Measurements from ENCODE around the gene RNGTT. TPM values are rescaled to one million over a fixed set of nuclear protein-coding genes. Genes with fewer than 3 reads are reported as not detected.

The RNGTT gene
- total and polyA plus RNA-seq, 4 donors, result 4.1 to 15.5 (median 9.9) TPM

DNA sequence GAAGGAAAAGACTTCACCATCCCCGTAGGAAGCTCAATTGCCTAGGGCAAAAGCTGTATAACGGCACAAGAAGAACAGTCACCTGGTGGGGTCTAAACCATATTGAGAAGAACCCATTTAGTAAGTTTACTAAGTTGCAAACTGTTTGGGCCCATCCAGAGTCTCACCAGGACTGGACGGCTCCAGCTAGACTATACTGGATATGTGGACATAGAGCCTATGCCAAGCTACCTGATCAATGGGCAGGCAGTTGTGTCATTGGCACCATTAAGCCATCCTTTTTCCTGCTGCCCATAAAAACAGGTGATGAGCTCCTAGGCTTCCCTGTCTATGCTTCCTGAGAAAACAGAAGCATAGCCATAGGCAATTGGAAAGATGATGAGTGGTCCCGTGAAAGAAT, 293.9 kb downstream of the RNGTT start:
- Histone ChIP-seq H3K27me3 (ENCODE audit: control insufficient read depth in 1 of 2, insufficient read depth in 2 of 2, low read length in 1 of 2) (no peaks in the 10 kb centered on the region), H3K9me3 (ENCODE audit: control insufficient read depth, low read length) (peaks cover 8% of the 10 kb centered on the region), H3K27ac (ENCODE audit: low read depth in 1 of 2, low read length in 2 of 2) (no peak overlapping the region), H3K36me3 (ENCODE audit: control insufficient read depth in 1 of 2, insufficient read depth in 2 of 2, low read length in 1 of 2) (no peaks in the 10 kb centered on the region), H3K4me1 (ENCODE audit: control insufficient read depth in 1 of 2, insufficient read depth in 2 of 2, low read length in 2 of 2) (no peaks in the 10 kb centered on the region), H3K4me3 (ENCODE audit: low read length in 2 of 2) (no peak overlapping the region)
- no peak for ATAC-seq (ENCODE audit: low FRiP score)
- WGBS, 2 donors, result 97 to 98% methylated on average over 4 of the region's 4 CpGs
- intact Hi-C loops (cut with DNase I), result no loop called here
- no peak for DNase-seq

DNA sequence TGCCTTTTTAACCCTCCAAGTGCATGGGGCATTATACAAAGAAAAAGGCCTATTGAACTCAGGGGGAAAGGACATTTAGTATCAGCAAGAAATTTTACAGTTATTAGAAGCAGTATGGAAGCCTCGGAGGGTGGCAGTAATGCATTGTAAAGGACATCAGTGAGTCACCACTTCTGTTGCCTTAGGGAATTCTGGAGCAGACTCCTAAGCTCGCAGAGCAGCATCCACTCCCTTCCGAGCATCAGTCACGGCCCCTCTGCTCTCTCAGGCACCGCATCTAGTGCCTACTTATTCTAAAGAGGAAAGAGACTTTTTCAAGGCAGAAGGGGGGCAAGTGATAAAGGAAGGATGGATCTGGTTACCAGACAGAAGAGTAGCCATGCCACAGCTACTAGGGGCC, 296.5 kb downstream of the RNGTT start:
- ATAC-seq (ENCODE audit: low FRiP score) (no peak), DNase-seq (no peak)
- intact Hi-C loops (cut with DNase I), result no loop called here
- Histone ChIP-seq H3K4me3 (ENCODE audit: low read length in 2 of 2) (no peak overlapping the region), H3K27me3 (ENCODE audit: control insufficient read depth in 1 of 2, insufficient read depth in 2 of 2, low read length in 1 of 2) (no peaks in the 10 kb centered on the region), H3K4me1 (ENCODE audit: control insufficient read depth in 1 of 2, insufficient read depth in 2 of 2, low read length in 2 of 2) (no peaks in the 10 kb centered on the region), H3K9me3 (ENCODE audit: control insufficient read depth, low read length) (peaks cover 8% of the 10 kb centered on the region), H3K36me3 (ENCODE audit: control insufficient read depth in 1 of 2, insufficient read depth in 2 of 2, low read length in 1 of 2) (no peaks in the 10 kb centered on the region), H3K27ac (ENCODE audit: low read depth in 1 of 2, low read length in 2 of 2) (no peak overlapping the region)
- WGBS, 2 donors, result 92 to 93% methylated on average over 5 of the region's 5 CpGs

DNA sequence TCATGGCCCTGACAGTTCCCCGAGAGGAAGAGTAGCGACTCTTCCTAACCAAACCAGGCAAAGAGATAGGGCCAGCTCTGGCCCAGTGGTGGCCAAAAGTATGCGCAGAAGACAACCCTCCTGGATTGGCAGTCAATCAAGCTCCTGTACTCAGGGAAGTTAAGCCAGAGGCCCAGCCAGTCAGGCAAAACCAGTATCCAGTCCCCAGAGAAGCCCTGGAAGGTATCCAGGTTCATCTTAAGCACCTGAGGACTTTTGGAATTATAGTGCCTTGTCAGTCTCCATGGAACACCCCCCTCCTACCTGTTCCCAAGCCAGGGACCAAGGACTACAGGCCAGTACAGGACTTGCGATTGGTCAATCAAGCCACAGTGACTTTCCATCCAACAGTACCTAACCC, 298.3 kb downstream of the RNGTT start:
- Histone ChIP-seq H3K27ac (ENCODE audit: low read depth in 1 of 2, low read length in 2 of 2) (no peak overlapping the region), H3K27me3 (ENCODE audit: control insufficient read depth in 1 of 2, insufficient read depth in 2 of 2, low read length in 1 of 2) (no peaks in the 10 kb centered on the region), H3K4me3 (ENCODE audit: low read length in 2 of 2) (no peak overlapping the region), H3K4me1 (ENCODE audit: control insufficient read depth in 1 of 2, insufficient read depth in 2 of 2, low read length in 2 of 2) (no peaks in the 10 kb centered on the region), H3K36me3 (ENCODE audit: control insufficient read depth in 1 of 2, insufficient read depth in 2 of 2, low read length in 1 of 2) (no peaks in the 10 kb centered on the region), H3K9me3 (ENCODE audit: control insufficient read depth, low read length) (peaks cover 6% of the 10 kb centered on the region)
- WGBS, 2 donors, result 97% methylated on average over 4 of the region's 4 CpGs
- no peak for DNase-seq
- no peak for ATAC-seq (ENCODE audit: low FRiP score)
- intact Hi-C loops (cut with DNase I), result no loop called here

DNA sequence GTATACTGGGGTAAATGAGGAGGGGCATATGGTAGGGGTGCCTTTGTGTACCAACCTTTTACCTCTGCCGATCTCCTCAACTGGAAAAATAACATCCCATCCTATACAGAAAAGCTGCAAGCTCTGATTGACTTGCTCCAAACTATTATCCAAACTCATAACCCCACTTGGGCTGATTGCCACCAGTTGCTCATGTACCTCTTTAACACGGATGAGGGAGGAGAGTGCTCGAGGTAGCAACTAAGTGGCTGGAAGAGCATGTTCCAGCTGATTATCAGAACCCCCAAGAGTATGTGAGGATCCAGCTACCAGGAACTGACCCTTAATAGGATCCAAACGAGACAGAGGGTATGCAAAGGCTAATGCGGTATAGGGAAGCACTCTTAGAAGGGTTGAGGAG, 299.6 kb downstream of the RNGTT start:
- Histone ChIP-seq H3K4me3 (ENCODE audit: low read length in 2 of 2) (no peak overlapping the region), H3K27ac (ENCODE audit: low read depth in 1 of 2, low read length in 2 of 2) (no peak overlapping the region), H3K4me1 (ENCODE audit: control insufficient read depth in 1 of 2, insufficient read depth in 2 of 2, low read length in 2 of 2) (no peaks in the 10 kb centered on the region), H3K36me3 (ENCODE audit: control insufficient read depth in 1 of 2, insufficient read depth in 2 of 2, low read length in 1 of 2) (no peaks in the 10 kb centered on the region), H3K27me3 (ENCODE audit: control insufficient read depth in 1 of 2, insufficient read depth in 2 of 2, low read length in 1 of 2) (no peaks in the 10 kb centered on the region), H3K9me3 (ENCODE audit: control insufficient read depth, low read length) (no peaks in the 10 kb centered on the region)
- DNase-seq (no peak), ATAC-seq (ENCODE audit: low FRiP score) (no peak)
- intact Hi-C loops (cut with DNase I), result no loop called here
- WGBS, 2 donors, result 96 to 98% methylated on average over 5 of the region's 5 CpGs

DNA sequence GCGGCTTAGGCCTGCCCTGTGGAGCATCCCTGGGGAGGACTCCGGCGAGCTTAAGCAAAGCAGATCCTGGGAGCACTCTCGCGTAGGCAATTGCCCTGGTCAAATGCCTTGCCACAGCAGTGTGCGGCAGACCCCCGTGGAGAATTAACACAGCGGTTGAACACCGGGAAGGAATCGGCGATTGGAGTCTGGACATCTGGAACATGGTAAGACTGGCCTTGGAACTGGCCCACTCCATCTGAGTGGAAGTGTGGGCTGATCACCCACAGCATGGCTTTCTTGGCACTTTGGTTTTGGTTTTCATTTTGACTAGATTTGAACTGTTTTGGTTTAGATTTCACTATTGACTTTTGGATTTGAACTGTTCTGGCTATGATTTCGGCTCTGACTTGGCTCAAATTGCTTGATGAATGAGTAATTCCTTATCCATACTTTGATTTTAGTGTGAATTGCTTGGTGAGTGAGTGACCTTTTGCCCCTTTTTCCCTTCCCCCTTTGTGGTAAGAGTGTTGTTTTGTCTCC, 300.7 kb downstream of the RNGTT start:
- Histone ChIP-seq H3K9me3 (ENCODE audit: control insufficient read depth, low read length) (peaks cover under 1% of the 10 kb centered on the region), H3K36me3 (ENCODE audit: control insufficient read depth in 1 of 2, insufficient read depth in 2 of 2, low read length in 1 of 2) (no peaks in the 10 kb centered on the region), H3K4me1 (ENCODE audit: control insufficient read depth in 1 of 2, insufficient read depth in 2 of 2, low read length in 2 of 2) (no peaks in the 10 kb centered on the region), H3K4me3 (ENCODE audit: low read length in 2 of 2) (no peak overlapping the region), H3K27ac (ENCODE audit: low read depth in 1 of 2, low read length in 2 of 2) (no peak overlapping the region), H3K27me3 (ENCODE audit: control insufficient read depth in 1 of 2, insufficient read depth in 2 of 2, low read length in 1 of 2) (no peaks in the 10 kb centered on the region)
- intact Hi-C loops (cut with DNase I), result no loop called here
- DNase-seq (no peak), ATAC-seq (ENCODE audit: low FRiP score) (no peak)
- 92 to 93% methylated on average over 12 of the region's 12 CpGs for WGBS, 2 donors

DNA sequence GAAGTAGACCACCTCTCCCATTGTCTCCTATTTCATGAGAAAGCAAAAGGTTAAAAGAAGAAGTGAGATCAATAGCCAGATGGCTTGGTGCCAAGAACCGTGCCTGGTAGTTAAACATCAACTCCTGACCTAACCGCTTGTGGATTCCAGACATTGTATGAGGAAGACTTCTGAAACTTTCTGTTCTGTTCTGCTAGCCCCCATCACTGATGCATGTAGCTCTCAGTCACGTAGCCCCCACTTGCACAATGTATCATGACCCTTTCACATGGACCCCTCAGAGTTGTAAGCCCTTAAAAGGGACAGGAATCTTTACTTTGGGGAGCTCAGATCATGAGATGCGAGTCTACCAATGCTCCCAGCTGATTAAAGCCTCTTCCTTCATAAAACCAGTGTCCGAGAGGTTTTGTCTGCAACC, 301.2 kb downstream of the RNGTT start:
- no peak for ATAC-seq (ENCODE audit: low FRiP score)
- Histone ChIP-seq H3K4me1 (ENCODE audit: control insufficient read depth in 1 of 2, insufficient read depth in 2 of 2, low read length in 2 of 2) (no peaks in the 10 kb centered on the region), H3K36me3 (ENCODE audit: control insufficient read depth in 1 of 2, insufficient read depth in 2 of 2, low read length in 1 of 2) (no peaks in the 10 kb centered on the region), H3K27me3 (ENCODE audit: control insufficient read depth in 1 of 2, insufficient read depth in 2 of 2, low read length in 1 of 2) (no peaks in the 10 kb centered on the region), H3K9me3 (ENCODE audit: control insufficient read depth, low read length) (peaks cover 6% of the 10 kb centered on the region), H3K27ac (ENCODE audit: low read depth in 1 of 2, low read length in 2 of 2) (no peak overlapping the region), H3K4me3 (ENCODE audit: low read length in 2 of 2) (no peak overlapping the region)
- intact Hi-C loops (cut with DNase I), result no loop called here
- no peak for DNase-seq
- 83% methylated on average over 5 of the region's 5 CpGs for WGBS, 2 donors

DNA sequence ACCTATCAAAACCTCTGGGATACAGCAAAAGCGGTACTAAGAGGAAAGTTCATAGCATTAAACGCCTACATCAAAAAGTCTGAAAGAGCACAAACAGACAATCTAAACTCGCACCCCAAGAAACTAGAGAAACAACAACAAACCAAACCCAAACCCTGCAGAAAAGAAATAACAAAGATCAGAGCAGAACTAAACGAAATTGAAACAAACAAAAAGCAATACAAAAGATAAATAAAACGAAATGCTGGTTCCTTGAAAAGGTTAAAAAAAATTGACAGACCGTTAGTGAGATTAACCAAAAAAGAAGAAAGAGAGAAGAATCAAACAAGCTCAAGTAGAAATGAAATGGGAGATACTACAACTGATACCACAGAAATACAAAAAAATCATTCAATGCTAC, 302.3 kb downstream of the RNGTT start:
- H3K36me3 ChIP-seq (ENCODE audit: control insufficient read depth in 1 of 2, insufficient read depth in 2 of 2, low read length in 1 of 2), result no peaks in the 10 kb centered on the region

DNA sequence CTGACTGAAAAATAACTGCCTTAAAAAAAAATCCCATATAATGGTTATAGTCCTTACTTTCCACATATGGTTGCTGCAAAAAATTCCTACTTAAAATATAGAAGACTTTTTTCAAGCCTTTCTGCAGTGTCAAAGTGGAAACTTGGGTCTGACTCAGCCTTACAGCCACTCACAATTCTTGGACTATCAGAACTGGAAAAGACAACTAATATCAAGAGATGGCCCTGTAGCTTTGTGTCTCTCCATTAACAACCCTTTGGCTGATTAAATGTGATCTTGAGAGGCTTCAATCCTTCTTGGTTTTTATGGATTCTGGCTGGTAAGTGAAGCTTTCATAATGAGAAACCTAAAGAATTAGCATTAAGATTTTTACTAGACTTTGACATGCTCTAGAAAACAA, 307.8 kb downstream of the RNGTT start:
- H3K4me3 ChIP-seq (ENCODE audit: low read length in 2 of 2), result no peak overlapping the region
- no peaks in the 10 kb centered on the region for H3K36me3 ChIP-seq (ENCODE audit: control insufficient read depth in 1 of 2, insufficient read depth in 2 of 2, low read length in 1 of 2)
- DNase-seq (no peak), ATAC-seq (ENCODE audit: low FRiP score) (no peak)
- H3K27ac ChIP-seq (ENCODE audit: low read depth in 1 of 2, low read length in 2 of 2), result no peak overlapping the region
- peaks cover 6% of the 10 kb centered on the region for H3K9me3 ChIP-seq (ENCODE audit: control insufficient read depth, low read length)
- H3K4me1 ChIP-seq (ENCODE audit: control insufficient read depth in 1 of 2, insufficient read depth in 2 of 2, low read length in 2 of 2), result no peaks in the 10 kb centered on the region
- no peaks in the 10 kb centered on the region for H3K27me3 ChIP-seq (ENCODE audit: control insufficient read depth in 1 of 2, insufficient read depth in 2 of 2, low read length in 1 of 2)
- intact Hi-C loops (cut with DNase I), result no loop called here

More for the DNA sequence above, 302.3 kb downstream of the RNGTT start:
- H3K4me1 ChIP-seq (ENCODE audit: control insufficient read depth in 1 of 2, insufficient read depth in 2 of 2, low read length in 2 of 2), result no peaks in the 10 kb centered on the region
- no peaks in the 10 kb centered on the region for H3K27me3 ChIP-seq (ENCODE audit: control insufficient read depth in 1 of 2, insufficient read depth in 2 of 2, low read length in 1 of 2)
- H3K4me3 ChIP-seq (ENCODE audit: low read length in 2 of 2), result no peak overlapping the region
- H3K9me3 ChIP-seq (ENCODE audit: control insufficient read depth, low read length), result peaks cover 6% of the 10 kb centered on the region
- no peak overlapping the region for H3K27ac ChIP-seq (ENCODE audit: low read depth in 1 of 2, low read length in 2 of 2)
- 94 to 95% methylated on average over 6 of the region's 6 CpGs for WGBS, 2 donors
- intact Hi-C loops (cut with DNase I), result no loop called here
- ATAC-seq (ENCODE audit: low FRiP score) (no peak), DNase-seq (no peak)

DNA sequence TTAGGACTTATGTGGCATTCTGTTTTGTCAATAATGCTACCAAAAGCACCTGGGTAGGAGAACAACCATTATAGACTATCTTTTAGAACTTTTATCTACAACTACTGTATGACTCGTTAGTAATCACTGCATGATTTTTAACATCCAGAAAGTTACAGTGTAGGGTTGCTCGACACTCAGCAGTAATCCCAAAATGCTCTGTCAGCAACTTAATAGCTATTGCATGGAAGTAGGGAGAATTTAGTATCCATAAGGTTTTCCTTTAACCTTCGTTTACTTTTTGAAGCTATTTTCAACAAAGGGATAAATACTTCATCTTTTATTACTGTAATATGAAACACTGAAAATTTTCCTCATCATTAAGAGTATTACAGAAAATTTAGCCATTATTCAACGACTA, 309.5 kb downstream of the RNGTT start:
- no peak overlapping the region for H3K4me3 ChIP-seq (ENCODE audit: low read length in 2 of 2)
- H3K27me3 ChIP-seq (ENCODE audit: control insufficient read depth in 1 of 2, insufficient read depth in 2 of 2, low read length in 1 of 2), result no peaks in the 10 kb centered on the region
- 86 to 90% methylated on average over 4 of the region's 4 CpGs for WGBS, 2 donors
- no peaks in the 10 kb centered on the region for H3K4me1 ChIP-seq (ENCODE audit: control insufficient read depth in 1 of 2, insufficient read depth in 2 of 2, low read length in 2 of 2)
- ATAC-seq (ENCODE audit: low FRiP score), result no peak
- intact Hi-C loops (cut with DNase I), result no loop called here
- H3K36me3 ChIP-seq (ENCODE audit: control insufficient read depth in 1 of 2, insufficient read depth in 2 of 2, low read length in 1 of 2), result no peaks in the 10 kb centered on the region
- no peak overlapping the region for H3K27ac ChIP-seq (ENCODE audit: low read depth in 1 of 2, low read length in 2 of 2)
- DNase-seq, result no peak
- peaks cover 6% of the 10 kb centered on the region for H3K9me3 ChIP-seq (ENCODE audit: control insufficient read depth, low read length)

Data from aorta (tissue), 5 donors.